Activated naive CD4-positive, alpha-beta T cell treated with anti-CD3 and anti-CD28 coated beads, Interleukin-2, amount 50 U/mL, for 16 hours (primary cell): Measurements from ENCODE around the gene CLIP2.
"Not testable (repeated sequence)": the region's sequence is repeated elsewhere in the genome, so short reads cannot be mapped to it uniquely, and the experiment has no call there.

Source experiments
- DNase-seq: peaks from one replicate; pipeline ENCODE4 v3.0.0-alpha.2; 2020

Gene CLIP2

GRCh38 chr7:74407958-74408357 is 118.8 kb downstream of the CLIP2 start:
- DNase-seq: no peak

GRCh38 chr7:74409571-74409970 is 120.4 kb downstream of the CLIP2 start:
- DNase-seq: no peak

- DNase-seq: no peak
Observed at GRCh38 chr7:74410772-74411171, 121.6 kb downstream of the CLIP2 start.

- DNase-seq: not testable (repeated sequence)
Observed at GRCh38 chr7:74411571-74411970, 122.4 kb downstream of the CLIP2 start.

- DNase-seq: no peak
Observed at GRCh38 chr7:74412056-74412455, 122.8 kb downstream of the CLIP2 start.

- DNase-seq: no peak
Observed at GRCh38 chr7:74412603-74413002, 123.4 kb downstream of the CLIP2 start.

- not testable (repeated sequence) for DNase-seq
Observed at GRCh38 chr7:74414595-74415333, 125.6 kb downstream of the CLIP2 start.

- DNase-seq: peak; percentile 36
Observed at GRCh38 chr7:74417419-74417971, 128.3 kb downstream of the CLIP2 start.

GRCh38 chr7:74418076-74418475 is 128.9 kb downstream of the CLIP2 start:
- no peak for DNase-seq

GRCh38 chr7:74418538-74418937 is 129.3 kb downstream of the CLIP2 start:
- no peak for DNase-seq

- DNase-seq: not testable (repeated sequence)
Observed at GRCh38 chr7:74419232-74419631, 130.0 kb downstream of the CLIP2 start.

GRCh38 chr7:74420006-74420405 is 130.8 kb downstream of the CLIP2 start:
- no peak for DNase-seq

- no peak for DNase-seq
Observed at GRCh38 chr7:74424291-74424880, 135.2 kb downstream of the CLIP2 start.

GRCh38 chr7:74428023-74428422 is 138.8 kb downstream of the CLIP2 start:
- DNase-seq: no peak

GRCh38 chr7:74429153-74429747 is 140.0 kb downstream of the CLIP2 start:
- no peak for DNase-seq

GRCh38 chr7:74430409-74430808 is 141.2 kb downstream of the CLIP2 start:
- DNase-seq: not testable (repeated sequence)

- DNase-seq: no peak
Observed at GRCh38 chr7:74430961-74431466, 141.8 kb downstream of the CLIP2 start.

GRCh38 chr7:74437291-74437571 is 148.0 kb downstream of the CLIP2 start:
- not testable (repeated sequence) for DNase-seq

GRCh38 chr7:74438327-74438726 is 149.1 kb downstream of the CLIP2 start:
- DNase-seq: no peak

GRCh38 chr7:74439541-74439940 is 150.3 kb downstream of the CLIP2 start:
- no peak for DNase-seq

- DNase-seq: not testable (repeated sequence)
Observed at GRCh38 chr7:74440143-74440542, 150.9 kb downstream of the CLIP2 start.

- DNase-seq: no peak
Observed at GRCh38 chr7:74441801-74442200, 152.6 kb downstream of the CLIP2 start.

GRCh38 chr7:74443543-74444247 is 154.5 kb downstream of the CLIP2 start:
- DNase-seq: no peak
